NCI-H2081 (cell line): ENCODE results near the gene TMEM187.

ENCODE experiments used
- DNase-seq, 2 experiments: peaks; one replicate each; lab custom pipeline; 2025; lab: John Stamatoyannopoulos, UW

The TMEM187 gene

GRCh38 chrX:153954558-153955227 is 17.9 kb upstream of the TMEM187 start:
- DNase-seq = no peak

- DNase-seq = no peak
Measured at GRCh38 chrX:153955228-153955732, 17.3 kb upstream of the TMEM187 start.

- no peak for DNase-seq
Measured at GRCh38 chrX:153956044-153956907, 16.3 kb upstream of the TMEM187 start.

DNA sequence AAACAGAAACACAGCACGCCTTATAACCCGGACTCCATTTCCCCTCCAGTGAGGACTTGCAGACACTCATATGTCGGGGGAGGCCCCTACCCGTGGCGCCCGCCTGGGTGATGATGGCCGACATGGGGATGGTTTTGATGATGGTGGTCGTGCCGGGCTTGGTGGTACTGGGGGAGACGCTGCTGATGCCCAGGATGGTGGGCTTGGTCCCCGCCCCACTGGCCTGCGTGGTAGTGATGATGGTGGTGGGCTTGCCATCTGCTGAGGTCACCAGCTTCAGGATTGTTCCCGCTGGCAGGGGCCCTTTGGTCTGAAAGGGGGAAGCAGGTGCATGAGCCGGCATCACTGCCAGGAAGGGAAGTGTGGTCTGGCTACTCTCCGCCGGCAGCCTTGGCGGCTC is 15.3 kb upstream of the TMEM187 start:
- DNase-seq = no peak

DNA sequence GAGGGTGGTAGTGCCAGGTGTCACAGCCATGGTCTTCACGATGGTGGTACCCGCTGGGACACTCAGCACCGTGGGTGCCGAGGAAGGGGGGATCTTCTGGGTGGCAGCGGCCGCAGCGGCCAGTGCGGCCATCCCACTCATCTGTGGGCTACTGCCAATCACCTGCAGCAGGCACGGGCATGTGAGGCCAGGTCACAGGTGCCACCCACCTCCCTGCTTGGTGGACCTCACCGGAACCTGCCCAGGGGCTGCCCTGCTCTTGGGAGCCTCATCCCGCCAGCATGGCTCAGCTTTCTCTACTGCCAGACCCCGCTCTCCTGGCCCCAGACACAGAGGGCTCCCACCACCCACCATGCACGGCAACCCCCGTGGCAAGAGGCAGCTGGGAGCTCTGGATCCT is 13.9 kb upstream of the TMEM187 start:
- no peak for DNase-seq

DNA sequence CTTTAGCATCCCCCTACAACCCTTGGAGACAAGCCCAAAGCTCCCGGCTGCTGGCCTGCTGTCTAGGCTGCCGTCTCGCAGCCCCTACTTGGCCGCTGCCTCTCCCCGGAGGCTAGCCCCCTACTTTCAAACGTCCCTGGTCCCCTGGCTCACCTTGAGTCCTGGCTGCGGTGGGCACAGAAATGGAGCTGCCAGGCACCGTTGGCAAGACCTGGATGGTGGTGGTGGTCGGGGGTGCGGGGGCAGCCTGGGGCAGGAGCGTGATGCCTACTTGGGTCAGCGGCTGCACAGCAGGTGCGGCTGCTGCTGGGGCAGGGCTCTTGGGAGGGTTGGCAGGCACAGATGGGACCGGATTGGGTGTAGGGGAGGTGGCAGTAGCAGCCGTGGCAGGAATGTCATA is 12.9 kb upstream of the TMEM187 start:
- no peak for DNase-seq

- no peak for DNase-seq
Measured at GRCh38 chrX:153960077-153960476, 12.5 kb upstream of the TMEM187 start.

DNA sequence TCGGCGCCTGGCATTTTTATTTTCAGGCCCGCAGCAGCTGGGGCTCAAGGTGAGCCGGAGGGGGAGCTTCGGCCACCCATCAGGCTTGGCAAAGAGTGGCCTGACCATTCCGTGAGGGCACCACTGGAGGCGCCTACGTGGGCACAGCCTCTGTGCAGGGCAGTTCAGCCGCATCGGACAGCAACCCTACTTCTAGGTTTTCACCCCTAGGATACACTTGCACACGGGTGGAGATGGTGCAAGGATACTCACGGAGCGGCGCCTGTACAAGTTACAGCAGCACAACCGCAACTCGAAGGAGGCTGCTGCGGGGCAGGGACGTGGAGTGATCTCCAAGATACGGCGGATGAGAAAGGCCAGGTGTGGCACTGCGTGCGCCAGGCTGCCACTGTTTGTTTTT is 11.8 kb upstream of the TMEM187 start:
- no peak for DNase-seq

DNA sequence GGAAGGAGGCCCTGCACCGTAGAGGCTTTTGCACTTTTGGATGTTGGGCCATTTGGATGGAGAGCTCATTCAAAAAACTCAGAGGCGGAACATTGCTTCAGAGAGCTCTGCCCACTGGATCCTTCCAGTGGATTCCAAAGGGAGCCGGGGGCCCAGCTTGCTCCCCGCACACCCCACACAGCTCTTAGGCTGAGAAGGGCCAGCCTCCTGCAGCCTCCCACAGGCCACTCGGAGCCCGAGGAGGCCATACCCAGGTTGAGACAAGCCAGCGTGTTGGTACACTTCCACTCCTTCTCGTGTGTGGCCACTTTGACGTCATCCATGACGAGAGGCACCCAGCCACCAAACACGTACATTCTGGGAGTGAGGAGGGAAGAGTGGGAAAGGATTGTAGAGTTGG is 11.3 kb upstream of the TMEM187 start:
- no peak for DNase-seq

- no peak for DNase-seq
Measured at GRCh38 chrX:153963546-153963945, 9.0 kb upstream of the TMEM187 start.

DNA sequence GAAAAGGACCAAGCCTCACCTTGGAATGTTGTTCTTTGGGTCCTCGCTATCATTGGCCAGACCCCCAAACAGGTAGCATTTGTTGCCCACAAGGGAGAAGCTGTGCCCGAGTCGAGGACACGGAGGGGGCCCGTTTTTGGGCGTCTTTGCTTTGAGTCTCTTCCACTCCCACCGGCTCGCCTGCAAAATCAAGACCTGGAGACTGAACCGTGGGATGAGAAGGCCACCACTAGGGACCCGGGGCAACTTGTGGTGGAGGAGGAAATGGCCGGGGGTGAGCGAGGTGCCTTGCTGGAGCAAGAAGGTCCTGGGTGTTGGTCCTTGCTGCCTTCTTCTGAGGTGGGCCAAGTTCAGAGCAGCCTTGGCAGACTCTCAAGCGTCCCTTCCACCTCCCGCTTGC is 8.4 kb upstream of the TMEM187 start:
- DNase-seq = no peak

DNA sequence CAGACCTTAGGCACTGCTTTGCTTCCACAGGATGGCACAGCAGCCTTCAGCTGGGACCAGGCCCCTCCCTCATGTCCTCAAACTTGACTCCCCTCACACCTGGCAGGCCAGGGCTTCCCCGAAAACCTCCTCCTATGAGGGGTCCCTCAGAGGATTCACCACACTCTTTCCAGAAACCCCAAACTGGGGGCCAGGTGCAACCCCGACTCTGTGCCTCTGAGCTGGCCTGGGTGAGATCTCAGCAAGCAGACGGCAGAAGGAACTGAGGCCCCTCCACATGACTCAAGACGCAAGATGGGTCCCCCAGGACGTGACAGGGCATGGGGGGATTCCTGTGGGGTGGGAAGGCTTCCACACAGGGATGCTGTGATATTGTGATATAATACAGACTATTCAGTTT is 7.1 kb upstream of the TMEM187 start:
- no peak for DNase-seq

DNA sequence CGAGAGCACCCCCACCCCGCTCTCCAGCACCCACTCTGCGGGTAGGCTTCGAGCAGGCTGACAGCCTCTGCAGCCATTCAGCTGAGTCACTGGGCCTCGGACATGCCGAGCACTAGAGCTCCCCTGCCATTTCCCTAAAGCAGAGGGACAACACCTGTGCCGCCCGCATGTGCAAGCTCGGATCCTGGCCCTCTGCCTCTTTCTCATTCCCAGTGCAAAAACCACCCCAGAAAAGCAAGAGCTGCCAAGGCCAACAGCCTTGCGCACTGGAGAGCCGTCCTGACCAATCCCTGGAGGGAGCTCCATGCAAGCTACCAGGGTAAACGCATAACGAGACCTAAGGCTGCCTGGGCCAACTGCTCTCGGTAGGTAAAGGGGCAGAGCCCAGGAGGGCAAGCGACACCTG is 6.3 kb upstream of the TMEM187 start:
- no peak for DNase-seq

DNA sequence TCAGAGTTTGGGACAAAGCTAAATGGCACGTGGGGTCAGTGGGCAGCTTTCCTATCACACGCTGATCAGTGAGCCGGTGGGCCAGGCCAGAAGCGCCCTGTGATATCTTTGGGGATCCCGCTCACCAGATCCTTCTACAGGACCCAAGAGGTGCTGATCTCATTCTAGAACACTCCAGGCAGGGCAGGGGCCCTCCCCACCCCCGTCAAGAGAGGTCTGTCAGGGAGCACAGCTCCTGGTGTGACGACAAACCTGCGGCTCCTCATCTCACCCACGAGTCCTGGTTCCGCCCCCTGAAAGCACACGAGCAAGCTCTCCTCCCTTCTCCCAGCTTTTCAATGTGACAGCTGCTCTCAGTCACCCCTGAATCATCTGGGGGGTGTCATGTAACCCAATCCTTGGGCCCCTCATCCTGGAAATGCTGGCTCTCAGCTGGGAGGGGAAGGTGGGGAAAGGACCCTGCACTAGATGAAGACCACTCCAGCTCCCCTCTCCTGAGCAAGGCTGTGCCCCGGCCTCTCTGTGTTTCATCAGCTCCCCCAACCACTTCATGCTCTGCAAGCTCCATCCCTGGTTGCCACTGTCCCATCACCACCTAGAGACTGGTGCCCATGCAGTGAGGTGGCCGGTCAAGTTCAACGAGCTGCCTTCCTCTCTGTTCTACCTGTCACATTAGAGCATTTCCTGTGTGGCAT is 5.6 kb upstream of the TMEM187 start:
- no peak for DNase-seq

DNA sequence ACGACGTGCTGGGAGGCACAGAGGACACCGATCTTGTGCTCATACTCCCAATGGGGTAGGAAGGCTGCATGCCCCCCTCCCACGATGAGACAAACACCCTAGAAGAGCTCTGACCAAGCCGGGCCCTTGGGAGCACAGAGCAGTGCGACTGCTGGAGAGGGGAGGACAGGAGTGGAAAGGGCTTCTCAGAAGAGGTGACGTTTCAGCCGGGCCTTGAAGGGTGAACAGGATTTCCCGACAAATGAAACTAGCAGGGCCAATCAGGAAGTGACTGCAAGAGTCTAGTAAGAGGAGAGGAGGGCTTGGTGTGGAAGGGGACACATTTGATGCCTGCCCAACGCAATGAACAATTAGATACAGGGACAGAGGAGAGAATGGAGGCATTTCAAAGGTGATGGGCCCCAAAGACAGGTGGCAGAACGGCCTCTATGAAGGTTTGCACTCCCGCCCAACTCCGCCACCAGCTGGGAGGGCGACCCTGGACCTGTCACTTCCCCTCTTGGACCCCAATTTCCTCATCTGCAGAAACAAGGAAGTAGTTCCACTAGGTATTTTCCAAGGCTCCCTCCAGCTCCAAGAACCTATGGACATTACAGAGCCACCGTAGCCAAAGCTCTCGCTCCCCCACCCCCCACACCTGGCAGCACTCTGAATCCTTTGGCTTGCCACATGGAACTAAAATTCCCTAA is 4.9 kb upstream of the TMEM187 start:
- DNase-seq = no peak

- no peak for DNase-seq
Measured at GRCh38 chrX:153968255-153968654, 4.3 kb upstream of the TMEM187 start.

- DNase-seq = no peak
Measured at GRCh38 chrX:153968754-153969124, 3.8 kb upstream of the TMEM187 start.

GRCh38 chrX:153969125-153969903 is 3.2 kb upstream of the TMEM187 start:
- no peak for DNase-seq

GRCh38 chrX:153969904-153970356 is 2.6 kb upstream of the TMEM187 start:
- DNase-seq = peak in 1 of 2 experiments; percentile 10

DNA sequence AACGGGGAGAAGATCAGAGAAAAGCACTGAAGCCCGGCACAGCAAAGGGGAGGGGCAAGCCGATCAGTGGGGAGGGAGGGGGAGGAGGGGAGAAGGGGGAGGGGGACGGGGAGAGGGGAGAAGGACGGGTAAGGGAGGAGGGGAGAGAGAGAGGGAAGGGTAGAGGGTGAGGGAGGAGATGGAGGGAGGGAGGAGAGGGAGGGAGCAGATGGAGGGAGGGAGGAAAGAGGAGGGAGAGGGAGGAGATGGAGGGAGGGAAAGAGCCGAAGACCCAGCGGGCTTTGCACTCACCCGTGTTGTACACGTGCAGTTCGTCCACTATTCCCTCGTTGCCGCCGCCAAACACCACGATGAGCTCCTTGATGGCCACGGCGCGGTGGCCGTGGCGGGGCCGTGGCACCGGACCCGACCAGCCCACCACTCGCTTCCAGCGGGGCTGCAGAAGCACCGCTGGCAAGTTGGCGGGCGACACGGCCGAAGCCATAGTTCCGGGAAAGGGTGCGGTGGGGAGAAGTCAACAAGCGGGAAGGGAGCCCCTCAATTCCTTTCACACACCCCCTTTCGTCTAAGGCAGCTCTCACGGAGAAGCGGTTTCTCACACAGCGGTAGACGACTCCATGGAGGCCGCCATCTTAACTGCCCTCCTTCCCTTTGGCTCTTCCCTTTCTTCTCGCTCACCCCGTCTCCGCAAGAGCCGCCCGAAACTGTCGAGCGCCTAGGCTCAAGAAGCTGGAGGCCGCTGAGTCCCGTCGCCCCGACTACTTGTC is 2.0 kb upstream of the TMEM187 start:
- peak in 1 of 2 experiments; percentile 18 for DNase-seq

- peak; percentile 43 to 70 for DNase-seq
Measured at GRCh38 chrX:153971124-153971449, 1.5 kb upstream of the TMEM187 start.
